Fibroblast of skin of right biceps (primary cell): ENCODE data around the gene C15orf39.

Source experiments
- DNase-seq: peaks from one replicate; pipeline ENCODE4 v3.0.0-alpha.2; 2013

The C15orf39 gene

DNA sequence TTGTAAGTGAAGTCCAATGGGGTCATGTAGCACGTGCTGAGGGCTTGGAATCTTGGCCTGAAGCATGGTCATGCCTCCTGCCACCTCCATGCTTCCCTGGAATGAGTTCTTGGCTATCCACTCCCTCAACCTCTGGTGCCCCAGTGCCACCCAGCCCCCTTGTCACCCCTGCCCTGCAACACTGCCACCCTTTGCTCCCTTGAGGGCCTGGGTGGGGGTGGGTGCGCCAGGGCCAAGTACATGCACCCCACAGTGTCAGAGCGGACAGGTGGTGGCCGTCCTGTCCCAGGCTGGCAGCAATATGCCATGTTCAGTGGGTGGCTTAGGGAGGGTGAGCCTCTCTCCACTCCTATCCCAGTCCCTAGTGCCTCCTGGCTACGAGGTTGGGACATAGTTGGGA lies 27.6 kb upstream of the C15orf39 start:
- no peak for DNase-seq

DNA sequence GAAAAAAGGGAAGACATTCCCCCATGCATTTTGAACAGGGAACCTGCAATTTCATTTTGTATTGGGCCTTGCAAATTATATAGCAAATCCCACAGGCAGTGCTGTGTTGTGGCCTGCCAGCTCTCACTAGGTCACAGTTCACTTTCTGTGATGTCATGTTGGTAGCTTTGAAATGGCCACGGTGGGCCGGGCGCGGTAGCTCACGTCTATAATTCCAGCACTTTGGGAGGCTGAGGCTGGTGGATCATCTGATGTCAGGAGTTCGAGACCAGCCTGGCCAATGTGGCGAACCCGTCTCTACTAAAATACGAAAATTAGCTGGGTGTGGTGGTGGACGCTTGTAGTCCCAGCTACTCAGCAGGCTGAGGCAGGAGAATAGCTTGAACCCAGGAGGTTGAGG lies 27.0 kb upstream of the C15orf39 start:
- no peak for DNase-seq

DNA sequence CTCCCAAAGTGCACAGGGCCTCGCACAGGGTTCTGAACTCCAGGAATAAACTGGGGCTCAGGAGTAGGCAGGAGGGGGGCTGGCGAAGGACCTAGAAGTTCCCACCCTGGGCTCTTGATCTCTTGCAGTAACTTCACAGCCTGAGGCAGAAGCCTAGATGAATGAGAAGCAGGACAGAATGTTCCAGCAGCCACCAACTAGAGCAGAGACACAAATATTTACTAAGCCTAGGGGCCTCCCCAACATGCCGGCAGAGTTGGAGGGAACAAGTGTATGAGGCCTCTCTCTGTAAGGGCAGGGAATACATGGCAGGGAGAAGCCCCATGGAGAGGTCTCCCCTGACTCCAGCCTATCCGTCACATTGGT lies 25.3 kb upstream of the C15orf39 start:
- DNase-seq, result no peak

DNA sequence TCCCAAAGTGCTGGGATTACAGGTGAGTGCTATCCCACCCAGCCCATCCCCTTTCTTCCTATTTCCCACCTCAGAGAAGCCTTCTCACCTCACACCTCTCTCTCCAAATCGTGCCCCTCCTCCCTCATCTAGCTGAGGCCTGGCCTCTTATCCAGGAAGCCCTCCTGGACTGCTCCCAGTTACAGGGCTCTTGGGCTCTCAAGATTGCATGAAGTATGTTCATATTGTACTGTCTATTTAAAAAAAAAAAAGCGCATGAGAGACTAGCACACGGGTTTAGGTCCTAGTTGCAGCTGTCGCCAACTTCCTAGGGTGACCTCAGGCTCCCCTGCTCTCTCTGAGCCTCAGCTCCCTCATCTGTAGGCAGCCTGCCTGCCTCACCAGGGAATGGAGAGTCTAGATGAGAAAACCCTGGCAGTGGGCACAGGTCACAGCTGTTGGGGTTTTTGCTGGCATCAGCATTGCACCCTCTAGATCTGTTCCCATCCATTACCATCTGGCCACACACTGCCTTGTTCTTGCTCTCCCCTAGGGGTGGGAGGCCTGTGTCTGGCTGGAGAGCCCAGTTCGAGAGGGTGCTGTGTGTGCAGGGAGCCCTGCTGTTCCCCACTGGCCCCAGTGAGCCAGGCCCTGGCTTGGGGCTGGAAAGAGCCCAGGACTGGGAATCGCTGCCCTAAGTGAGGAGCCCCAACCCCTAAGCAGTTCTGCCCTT lies 24.2 kb upstream of the C15orf39 start:
- no peak for DNase-seq

DNA sequence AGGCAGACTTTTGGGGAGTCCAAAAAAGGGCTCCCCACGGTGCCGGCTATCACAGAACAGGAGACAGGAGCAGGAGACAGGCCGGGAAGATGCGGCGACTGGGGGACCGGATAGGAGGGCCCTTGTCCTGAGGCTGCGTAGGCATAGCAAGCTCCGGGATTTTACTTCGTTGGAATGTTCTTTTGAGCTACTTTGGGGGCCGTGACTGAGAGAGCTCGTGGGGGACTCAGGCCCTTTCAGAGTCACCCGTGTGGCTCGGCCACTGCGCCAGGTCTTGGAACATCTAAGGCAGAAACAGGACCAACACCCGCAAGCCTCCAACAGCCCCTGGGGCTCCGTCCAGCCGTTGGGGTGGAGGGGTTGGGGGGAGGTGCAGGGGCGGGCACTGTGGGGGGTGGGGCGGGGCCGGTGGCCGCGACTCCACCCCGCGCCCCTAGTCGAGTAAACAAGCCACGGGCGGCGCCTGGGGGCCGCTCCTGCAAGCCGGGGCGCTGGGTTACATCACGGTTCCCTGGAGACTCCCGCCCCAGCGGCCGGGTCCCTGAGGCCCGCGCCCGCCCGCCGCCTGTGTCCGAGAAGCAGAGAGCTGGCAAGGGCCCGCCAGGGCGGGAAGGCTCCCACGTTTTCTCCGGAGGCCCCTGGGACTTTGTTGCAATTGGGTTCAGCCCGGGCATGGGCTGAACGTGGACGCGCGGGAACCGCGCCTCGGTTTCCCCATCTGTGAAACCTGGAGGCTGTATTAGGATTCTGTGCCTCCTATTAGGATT lies 23.3 kb upstream of the C15orf39 start:
- peak; percentile 17 for DNase-seq

DNA sequence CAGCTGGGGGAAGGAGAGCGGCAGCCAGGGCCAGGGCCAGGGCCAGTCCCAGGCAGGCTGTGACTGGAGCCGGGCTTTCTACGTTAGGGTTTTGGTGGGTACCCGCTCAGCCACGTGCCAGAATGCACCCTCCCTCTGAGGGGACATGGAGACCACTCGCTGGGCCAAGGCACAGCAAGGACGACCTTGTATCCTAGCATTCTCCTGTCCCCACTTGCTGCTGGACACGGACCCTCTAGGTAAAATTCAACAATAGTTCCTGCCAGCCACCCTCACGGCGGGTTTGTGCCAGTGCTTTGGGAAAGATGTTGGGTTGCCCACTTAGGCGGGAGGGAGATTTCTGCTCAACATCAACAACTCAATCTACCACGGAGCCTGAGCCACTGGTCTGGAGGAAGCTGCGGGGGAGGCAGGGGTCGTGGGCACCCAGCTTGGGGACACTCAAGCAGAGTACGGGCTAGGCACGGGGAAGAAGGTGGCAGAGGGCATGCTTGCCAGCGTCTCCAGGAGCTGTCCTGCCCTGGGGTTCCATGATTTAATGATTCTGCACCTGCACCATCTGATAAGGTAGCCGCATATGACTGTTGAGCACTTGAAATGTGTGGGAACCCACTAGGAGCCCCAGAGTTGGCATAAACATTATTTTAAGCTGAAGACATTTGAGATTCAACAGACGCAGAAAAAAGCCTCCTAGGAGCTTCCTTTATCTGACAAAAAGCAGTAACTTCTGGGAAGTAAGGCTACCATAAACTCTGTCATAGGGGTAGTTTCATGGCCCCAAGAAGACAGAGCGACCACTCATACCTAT lies 22.5 kb upstream of the C15orf39 start:
- DNase-seq, result no peak

DNA sequence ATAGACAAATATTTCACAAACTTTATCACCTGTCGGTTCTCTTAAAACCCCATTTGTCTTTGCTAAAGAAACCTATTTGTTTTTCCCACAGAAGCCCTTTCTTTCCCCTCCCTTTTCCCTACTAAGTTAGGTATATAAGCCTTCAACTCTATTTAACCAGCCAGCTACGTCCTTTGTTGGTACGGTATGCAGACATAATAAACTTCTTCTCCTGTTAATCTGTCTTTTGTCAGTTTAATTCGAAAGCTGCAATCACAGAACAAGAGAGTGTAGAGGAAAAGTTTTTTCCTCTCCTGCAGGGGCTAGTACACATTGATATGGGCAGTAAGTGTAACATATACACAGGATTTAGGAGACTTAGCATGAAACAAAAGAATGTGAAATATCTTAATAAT lies 21.9 kb upstream of the C15orf39 start:
- DNase-seq, result no peak

- DNase-seq, result no peak
Observed at GRCh38 chr15:75181780-75182179, 19.9 kb upstream of the C15orf39 start.

DNA sequence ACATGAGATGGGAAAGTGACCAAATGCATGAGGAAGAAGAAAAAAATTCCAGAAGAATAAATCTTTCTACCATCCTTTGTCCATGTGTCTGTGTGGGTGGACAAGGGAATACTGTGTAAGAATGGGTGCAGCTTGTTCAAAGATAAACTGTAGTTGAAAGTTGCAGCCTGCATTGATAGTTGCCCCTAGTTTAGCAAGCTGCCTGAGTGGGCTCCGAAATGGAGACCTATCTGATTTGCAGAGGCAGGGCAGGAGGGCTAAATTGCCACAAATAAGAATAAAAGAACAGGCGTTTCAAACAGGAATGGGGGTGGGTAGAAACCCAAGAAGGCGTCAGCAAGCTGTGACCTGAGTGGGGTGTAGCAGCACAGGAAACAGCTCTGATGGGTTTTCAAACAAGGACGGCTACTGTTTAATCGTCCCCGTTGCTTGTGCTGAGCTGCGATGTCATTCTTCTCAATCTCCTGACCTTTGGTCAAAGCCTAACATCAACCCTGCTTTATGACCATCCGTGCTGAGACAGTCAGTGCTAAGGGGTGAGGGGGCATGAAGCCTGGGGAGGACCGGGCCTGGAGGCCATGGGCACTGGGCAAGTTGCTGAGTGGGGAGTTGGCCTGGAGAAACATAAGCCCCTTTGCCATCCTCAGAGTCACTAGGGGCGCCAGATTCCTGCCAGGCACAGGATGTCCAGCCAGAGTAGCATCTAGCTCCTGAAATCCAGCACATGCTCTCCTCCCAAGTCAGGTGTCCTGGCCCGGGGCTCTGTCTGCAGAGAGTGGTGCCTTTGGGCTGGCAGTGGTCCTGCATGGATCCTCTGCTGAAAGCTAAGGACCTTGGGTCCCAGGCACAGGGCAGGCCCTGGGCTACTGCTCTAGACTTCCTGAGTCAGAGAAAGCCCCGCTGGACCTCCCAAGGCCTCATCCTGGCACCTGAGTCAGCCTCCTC lies 19.2 kb upstream of the C15orf39 start:
- no peak for DNase-seq

DNA sequence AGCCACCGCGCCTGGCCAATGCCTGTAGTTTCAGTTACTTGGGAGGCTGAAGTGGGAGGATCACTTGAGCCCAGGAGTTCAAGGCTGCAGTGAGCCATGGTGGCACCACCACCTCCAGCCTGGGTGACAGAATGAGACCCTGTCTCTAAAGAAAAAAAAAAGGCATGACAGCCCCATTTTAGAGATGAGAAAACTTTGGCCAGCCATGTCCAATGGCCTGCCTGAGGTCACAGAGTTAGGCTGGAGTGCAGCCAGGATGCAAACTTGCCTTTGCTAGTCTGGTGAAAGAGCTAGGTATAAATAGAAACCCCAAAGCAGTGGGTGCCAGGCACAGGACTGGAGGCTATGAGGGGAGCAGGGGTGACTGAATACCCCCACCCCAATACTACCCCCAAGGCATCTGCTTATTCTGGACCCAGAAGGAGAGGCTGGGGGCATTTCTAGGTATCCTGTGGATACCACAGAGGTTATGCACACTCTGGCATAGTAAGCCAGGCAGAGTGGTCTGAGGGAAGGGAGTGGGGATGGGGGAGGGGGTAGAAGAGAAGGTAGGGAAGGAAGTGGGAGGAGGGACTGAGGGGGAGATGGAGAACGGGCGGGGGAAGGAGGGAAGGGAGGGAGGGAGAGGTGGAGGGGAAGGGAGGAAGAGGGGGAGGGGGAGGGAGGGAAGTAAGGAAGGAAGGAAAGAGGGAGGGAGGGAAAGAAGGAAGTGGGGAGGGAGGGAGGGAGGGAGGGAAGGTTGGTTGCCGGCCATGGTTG lies 16.2 kb upstream of the C15orf39 start:
- no peak for DNase-seq

DNA sequence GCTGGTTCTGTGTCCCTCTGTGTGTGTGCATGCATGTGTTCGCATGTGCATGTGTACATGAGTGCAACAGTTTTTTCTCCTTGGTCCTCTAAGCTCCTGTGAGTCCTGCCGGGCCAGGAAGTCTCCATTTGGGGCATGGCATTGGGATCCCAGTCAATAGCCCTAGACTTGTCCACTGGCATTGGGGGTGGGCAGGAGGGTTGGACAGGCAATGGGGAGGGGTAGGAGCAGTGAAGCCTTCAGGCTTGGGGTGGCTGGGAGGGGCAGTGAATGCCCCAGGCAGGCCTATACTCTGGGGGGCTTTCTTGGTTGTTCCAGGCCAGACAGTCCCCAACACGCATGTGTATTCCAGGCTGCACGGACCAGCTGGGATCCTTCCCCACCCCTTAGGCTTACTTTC lies 15.6 kb upstream of the C15orf39 start:
- DNase-seq, result no peak

- DNase-seq, result no peak
Observed at GRCh38 chr15:75188499-75188898, 13.2 kb upstream of the C15orf39 start.

- DNase-seq, result no peak
Observed at GRCh38 chr15:75191235-75191634, 10.4 kb upstream of the C15orf39 start.

DNA sequence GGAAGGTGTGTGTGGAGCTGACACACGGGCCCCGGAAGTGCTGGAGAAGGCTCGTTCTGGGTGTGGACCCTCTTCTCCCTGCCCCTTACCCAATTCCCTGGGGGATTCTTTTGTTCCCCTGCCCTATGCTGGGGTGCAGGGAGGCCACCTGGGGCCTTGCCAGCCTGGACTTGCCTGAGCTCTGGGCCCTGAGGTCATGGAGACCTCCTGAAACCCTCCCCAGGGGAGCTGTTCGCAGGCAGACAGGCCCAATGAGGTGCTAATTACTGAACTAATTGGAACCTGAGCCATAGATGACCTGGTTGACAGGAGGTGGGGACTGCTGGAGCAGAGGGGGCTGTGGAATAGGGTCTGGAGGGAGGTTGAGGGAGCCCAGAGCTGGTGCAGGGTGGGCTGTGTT lies 9.4 kb upstream of the C15orf39 start:
- DNase-seq, result no peak

- DNase-seq, result no peak
Observed at GRCh38 chr15:75193272-75193671, 8.4 kb upstream of the C15orf39 start.

GRCh38 chr15:75193976-75194375 lies 7.7 kb upstream of the C15orf39 start:
- no peak for DNase-seq

- no peak for DNase-seq
Observed at GRCh38 chr15:75194397-75194796, 7.3 kb upstream of the C15orf39 start.

DNA sequence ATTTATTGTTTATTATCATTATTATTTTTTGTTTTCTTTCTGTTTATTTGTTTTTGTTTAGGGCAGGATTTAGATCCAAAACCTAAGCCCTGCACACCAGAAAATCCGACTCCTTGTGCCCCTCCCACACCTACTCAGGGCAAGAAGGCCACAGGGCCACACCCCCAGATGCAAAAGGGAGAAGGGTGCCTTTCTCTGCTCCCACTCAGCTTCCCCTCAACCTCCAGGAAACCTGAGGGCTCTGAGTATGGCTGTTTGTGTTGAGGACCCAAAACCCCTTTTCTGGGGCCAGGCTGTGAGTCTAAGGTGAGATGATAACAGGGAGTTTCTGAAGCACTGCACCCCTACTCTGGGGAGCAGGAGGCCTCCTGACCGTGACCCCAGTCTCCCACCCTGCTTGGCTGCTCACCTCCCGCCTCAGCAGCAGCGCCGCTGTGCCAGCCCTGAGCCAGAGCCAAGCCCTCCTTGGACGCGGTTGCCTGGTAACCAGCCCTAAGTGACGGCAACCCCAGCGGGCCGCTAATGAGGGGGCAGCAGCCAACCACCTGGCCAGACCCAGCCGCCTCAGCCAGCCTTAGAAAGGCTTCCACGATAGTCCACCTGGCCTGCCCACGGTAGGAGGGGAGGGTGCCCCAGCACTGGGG lies 6.4 kb upstream of the C15orf39 start:
- no peak for DNase-seq

DNA sequence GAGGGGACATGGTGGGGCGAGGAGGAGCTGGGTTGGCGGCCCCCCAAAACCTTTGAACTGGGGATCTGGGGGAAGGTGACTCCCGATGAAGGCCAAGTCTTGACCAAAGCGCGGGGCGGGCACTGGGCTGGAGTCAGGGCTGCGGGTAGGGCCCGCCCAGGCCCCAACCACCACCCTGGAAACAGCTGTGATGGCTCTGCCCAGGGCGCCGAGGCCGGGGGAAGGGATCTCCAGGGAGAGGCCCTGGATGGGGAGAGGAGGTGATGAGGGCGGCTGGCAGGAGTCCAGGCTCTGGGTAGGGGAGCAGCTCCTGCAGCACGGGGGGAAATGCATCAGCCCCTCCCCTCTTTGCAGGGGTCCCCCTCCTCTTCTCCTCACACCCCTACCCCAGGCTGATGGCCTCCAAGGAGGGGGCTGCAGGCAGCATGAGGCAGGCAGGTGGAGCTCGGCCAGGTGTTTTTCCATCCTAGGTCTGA lies 5.9 kb upstream of the C15orf39 start:
- no peak for DNase-seq

GRCh38 chr15:75197062-75197630 lies 4.5 kb upstream of the C15orf39 start:
- DNase-seq, result no peak
